Measurements from ENCODE around the gene PACRG.

DNA sequence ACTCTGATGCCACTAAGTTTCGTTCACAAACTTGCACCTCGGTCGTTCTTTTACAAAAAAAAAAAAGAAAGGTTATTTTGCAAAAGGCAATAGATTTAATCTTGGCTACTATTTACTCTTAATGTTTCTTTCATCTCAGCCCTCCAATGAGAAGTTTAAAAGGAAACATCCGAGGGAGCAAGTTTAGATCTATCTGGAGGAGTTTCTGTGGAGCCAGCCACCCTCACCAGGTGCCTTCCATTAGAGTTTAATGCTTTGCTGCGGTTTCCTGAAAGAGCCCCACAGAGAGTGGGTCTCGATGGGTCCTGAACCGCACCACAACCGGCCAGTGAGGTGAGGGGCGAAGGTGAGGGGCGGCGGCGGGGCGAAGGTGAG, 840 bp upstream of the PACRG start:
- TF ChIP-seq EZH2 (IDR thresholded peaks at IDR 0.05; ENCODE audit: insufficient read depth, poor library complexity, severe bottlenecking) (no peak), EZH2phosphoT487 (IDR thresholded peaks at IDR 0.05; ENCODE audit: insufficient read depth, low read depth) (no peak)
